ENCODE data around the gene HSF4. TPM values are rescaled to one million over a fixed set of nuclear protein-coding genes. Genes with fewer than 3 reads are reported as not detected.
A peak's percentile ranks its signal among the peaks of the same experiment; 100 is the strongest.

The HSF4 gene
- polyA plus RNA-seq, 2 of the 4 experiments (the other 2 are of a cell fraction): 8.3 to 15.3 TPM

DNA sequence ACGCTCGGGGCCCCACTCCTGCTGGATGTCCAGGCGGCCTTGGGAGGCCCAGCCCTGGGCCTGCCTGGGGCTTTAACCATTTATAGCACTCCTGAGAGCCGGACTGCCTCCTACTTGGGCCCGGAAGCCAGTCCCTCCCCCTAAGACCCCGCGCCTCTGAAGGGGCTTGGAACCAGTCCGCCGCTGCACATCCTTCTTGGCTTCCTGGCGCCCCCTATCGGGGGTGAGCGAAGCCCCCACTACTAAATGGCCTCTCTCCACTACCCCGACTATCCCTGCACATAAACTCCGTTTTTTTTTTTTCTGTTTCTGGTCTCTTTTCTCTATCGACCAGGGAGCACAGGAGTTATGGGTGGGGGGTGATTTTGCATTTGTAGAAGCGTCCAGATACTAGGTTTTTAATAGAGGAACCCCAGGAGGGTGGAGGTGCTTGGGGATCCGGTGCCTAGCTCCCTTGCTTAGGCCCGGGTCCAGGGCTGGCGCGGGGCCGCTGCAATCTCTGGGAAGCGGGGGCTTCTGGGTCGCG is 5.2 kb downstream of the HSF4 start:
- TF ChIP-seq, protein P1, sequence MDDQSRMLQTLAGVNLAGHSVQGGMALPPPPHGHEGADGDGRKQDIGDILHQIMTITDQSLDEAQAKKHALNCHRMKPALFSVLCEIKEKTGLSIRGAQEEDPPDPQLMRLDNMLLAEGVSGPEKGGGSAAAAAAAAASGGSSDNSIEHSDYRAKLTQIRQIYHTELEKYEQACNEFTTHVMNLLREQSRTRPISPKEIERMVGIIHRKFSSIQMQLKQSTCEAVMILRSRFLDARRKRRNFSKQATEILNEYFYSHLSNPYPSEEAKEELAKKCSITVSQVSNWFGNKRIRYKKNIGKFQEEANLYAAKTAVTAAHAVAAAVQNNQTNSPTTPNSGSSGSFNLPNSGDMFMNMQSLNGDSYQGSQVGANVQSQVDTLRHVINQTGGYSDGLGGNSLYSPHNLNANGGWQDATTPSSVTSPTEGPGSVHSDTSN (IDR thresholded peaks at IDR 0.05): no peak
- TF ChIP-seq FOXS1 (CRISPR knock-in tag; IDR thresholded peaks at IDR 0.05): no peak
- TF ChIP-seq, protein P2, sequence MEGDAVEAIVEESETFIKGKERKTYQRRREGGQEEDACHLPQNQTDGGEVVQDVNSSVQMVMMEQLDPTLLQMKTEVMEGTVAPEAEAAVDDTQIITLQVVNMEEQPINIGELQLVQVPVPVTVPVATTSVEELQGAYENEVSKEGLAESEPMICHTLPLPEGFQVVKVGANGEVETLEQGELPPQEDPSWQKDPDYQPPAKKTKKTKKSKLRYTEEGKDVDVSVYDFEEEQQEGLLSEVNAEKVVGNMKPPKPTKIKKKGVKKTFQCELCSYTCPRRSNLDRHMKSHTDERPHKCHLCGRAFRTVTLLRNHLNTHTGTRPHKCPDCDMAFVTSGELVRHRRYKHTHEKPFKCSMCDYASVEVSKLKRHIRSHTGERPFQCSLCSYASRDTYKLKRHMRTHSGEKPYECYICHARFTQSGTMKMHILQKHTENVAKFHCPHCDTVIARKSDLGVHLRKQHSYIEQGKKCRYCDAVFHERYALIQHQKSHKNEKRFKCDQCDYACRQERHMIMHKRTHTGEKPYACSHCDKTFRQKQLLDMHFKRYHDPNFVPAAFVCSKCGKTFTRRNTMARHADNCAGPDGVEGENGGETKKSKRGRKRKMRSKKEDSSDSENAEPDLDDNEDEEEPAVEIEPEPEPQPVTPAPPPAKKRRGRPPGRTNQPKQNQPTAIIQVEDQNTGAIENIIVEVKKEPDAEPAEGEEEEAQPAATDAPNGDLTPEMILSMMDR (IDR thresholded peaks at IDR 0.05): peak; percentile 76
- TF ChIP-seq CHD4 (IDR thresholded peaks at IDR 0.05; ENCODE audit: borderline replicate concordance): no peak
- TF ChIP-seq JUN (IDR thresholded peaks at IDR 0.05): no peak
- peak in 1 of 2 experiments; percentile 39; a peak in 3 of 5 replicates for TF ChIP-seq RAD21 (conservative IDR thresholded peaks at IDR 0.05 in 1 of 2, IDR thresholded peaks at IDR 0.05 in 1 of 2)
- no peak for TF ChIP-seq HES2 (IDR thresholded peaks at IDR 0.05)
- TF ChIP-seq E2F6 (IDR thresholded peaks at IDR 0.05; ENCODE audit: borderline replicate concordance, low read depth): no peak
- TF ChIP-seq SMC3 (IDR thresholded peaks at IDR 0.05): peak; percentile 27; the same call in 1 of the 3 replicates
- no peak for TF ChIP-seq CEBPB (IDR thresholded peaks at IDR 0.05)
- no peak for FAIRE-seq
- WGBS (ENCODE audit: missing lambda C conversion rate): 19% methylated on average over 24 of the region's 24 CpGs
- peaks cover 36% of the 10 kb centered on the region for H3K4me1 ChIP-seq
- ChIA-PET POLR2A (interaction anchor here (1.0 to 2.9 kb wide), 6 partner anchors 9 to 209 kb away, joined by 3 to 46 read pairs (median 4); partner anchors contain the start of genes CES3, FBXL8, FHOD1 and TRADD), CTCF (interaction anchor here (0.6 to 20.5 kb wide), 24 partner anchors 14 to 216 kb away, joined by 3 to 314 read pairs (median 4); partner anchors contain the start of genes B3GNT9, CES4A, EXOC3L1 and FBXL8)
- peak overlapping the region; percentile 99 for H3K4me2 ChIP-seq
- peak overlapping the region; percentile 97 to 99 for H3K27ac ChIP-seq
- peak overlapping the region; percentile 51 for H3K4me3 ChIP-seq
- ATAC-seq: peak; percentile 1 to 25; a peak in 4 of 6 replicates
- no peaks in the 10 kb centered on the region for H3K9me3 ChIP-seq
- DNase-seq (ENCODE audit: low read depth in 1 of 2, low spot score in 1 of 2): peak in 1 of 2 experiments; percentile 50

GRCh38 chr16:67170168-67170948 is 5.8 kb downstream of the HSF4 start, which contains the start of gene NOL3:
NOL3 (plus strand) TSS chr16:67170538.
- Histone ChIP-seq H3K4me3 (peak within 1 kb of the TSS; percentile 51), H3K9me3 (no peaks in the 10 kb centered on the region), H3K27ac (peak within 1 kb of the TSS; percentile 97 to 99), H3K4me2 (peak within 1 kb of the TSS; percentile 99), H3K4me1 (peaks cover 41% of the 10 kb centered on the region)
- WGBS (ENCODE audit: missing lambda C conversion rate): 0% methylated on average over 20 of the region's 50 CpGs
- peak; percentile 40 for TF ChIP-seq MAFK (IDR thresholded peaks at IDR 0.05; ENCODE audit: partially characterized antibody)
- peak; percentile 24; the same call in 1 of the 2 replicates for TF ChIP-seq ATOH8 (CRISPR knock-in tag; IDR thresholded peaks at IDR 0.05; ENCODE audit: low read depth)
- TF ChIP-seq, protein P1 (IDR thresholded peaks at IDR 0.05): peak; percentile 47; the same call in 1 of the 2 replicates
- no peak for TF ChIP-seq ZC3H11A (IDR thresholded peaks at IDR 0.05)
- peak; percentile 95 for TF ChIP-seq POLR2A (IDR thresholded peaks at IDR 0.05; ENCODE audit: low read length)
- TF ChIP-seq, protein P2 (IDR thresholded peaks at IDR 0.05): no peak
- peak; percentile 47 to 82; a peak in 3 of 5 replicates for TF ChIP-seq JUN (IDR thresholded peaks at IDR 0.05)
- TF ChIP-seq, protein P3, sequence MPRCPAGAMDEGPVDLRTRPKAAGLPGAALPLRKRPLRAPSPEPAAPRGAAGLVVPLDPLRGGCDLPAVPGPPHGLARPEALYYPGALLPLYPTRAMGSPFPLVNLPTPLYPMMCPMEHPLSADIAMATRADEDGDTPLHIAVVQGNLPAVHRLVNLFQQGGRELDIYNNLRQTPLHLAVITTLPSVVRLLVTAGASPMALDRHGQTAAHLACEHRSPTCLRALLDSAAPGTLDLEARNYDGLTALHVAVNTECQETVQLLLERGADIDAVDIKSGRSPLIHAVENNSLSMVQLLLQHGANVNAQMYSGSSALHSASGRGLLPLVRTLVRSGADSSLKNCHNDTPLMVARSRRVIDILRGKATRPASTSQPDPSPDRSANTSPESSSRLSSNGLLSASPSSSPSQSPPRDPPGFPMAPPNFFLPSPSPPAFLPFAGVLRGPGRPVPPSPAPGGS (IDR thresholded peaks at IDR 0.05): peak; percentile 52; the same call in 1 of the 3 replicates
- 0 out of 2 replicates have a peak, but pooled peaks have one; percentile 3 for TF ChIP-seq GATA3 (IDR thresholded peaks at IDR 0.05; ENCODE audit: borderline replicate concordance)
- TF ChIP-seq EP300 (IDR thresholded peaks at IDR 0.05): peak in 1 of 2 experiments; percentile 47; a peak in 1 of 5 replicates
- TF ChIP-seq, protein P4, sequence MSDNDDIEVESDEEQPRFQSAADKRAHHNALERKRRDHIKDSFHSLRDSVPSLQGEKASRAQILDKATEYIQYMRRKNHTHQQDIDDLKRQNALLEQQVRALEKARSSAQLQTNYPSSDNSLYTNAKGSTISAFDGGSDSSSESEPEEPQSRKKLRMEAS (IDR thresholded peaks at IDR 0.05): peak; percentile 54; the same call in 1 of the 2 replicates
- peak; percentile 57; the same call in 1 of the 2 replicates for TF ChIP-seq PHF8 (IDR thresholded peaks at IDR 0.05; ENCODE audit: borderline replicate concordance, low read depth)
- peak; percentile 42 for TF ChIP-seq CHD2 (IDR thresholded peaks at IDR 0.05; ENCODE audit: low read length, partially characterized antibody)
- no peak for TF ChIP-seq HDAC2 (IDR thresholded peaks at IDR 0.05)
- DNase-seq (ENCODE audit: low read depth in 1 of 2, low spot score in 1 of 2): peak; percentile 89 to 94
- no peak for FAIRE-seq
- peak; percentile 58 to 70 for ATAC-seq
- ChIA-PET POLR2A (interaction anchor here (0.5 to 2.9 kb wide), 10 partner anchors 9 to 209 kb away, joined by 3 to 46 read pairs (median 4); partner anchors contain the start of genes B3GNT9, CES3, FBXL8 and FHOD1), CTCF (interaction anchor here (0.6 to 20.5 kb wide), 21 partner anchors 14 to 216 kb away, joined by 3 to 314 read pairs (median 3); partner anchors contain the start of genes B3GNT9, CES4A, EXOC3L1 and FBXL8)
